T-helper 17 cell (primary cell): ENCODE results near the gene GALNT4. TPM values are rescaled to one million over a fixed set of nuclear protein-coding genes. Genes with fewer than 3 reads are reported as not detected.

Source experiments
- ATAC-seq: fragments of 150-1000 bp; cut with Tn5 transposase; 2 replicates; pipeline ENCODE4 v1.10.0; 2021; ENCODE audit warnings: mild to moderate bottlenecking, moderate library complexity
- DNase-seq, 3 donors: peaks; one replicate each; pipeline versions ENCODE4 v3.0.0 to v3.0.0-alpha.2; 2020 to 2021
- H3K9me3 ChIP-seq: one replicate; pipeline ENCODE4 v1.7.0; 2013; ENCODE audit warnings: low read length, mild to moderate bottlenecking; ENCODE audit not compliant: control insufficient read depth, poor library complexity, severe bottlenecking
- H3K27ac Mint-ChIP-seq: one replicate; pipeline ENCODE4 v1.8.0; 2022; ENCODE audit warnings: mild to moderate bottlenecking, moderate library complexity, mixed read lengths
- H3K27me3 Mint-ChIP-seq: one replicate; pipeline ENCODE4 v1.8.0; 2022; ENCODE audit warnings: mixed read lengths
- H3K36me3 Mint-ChIP-seq: one replicate; pipeline ENCODE4 v1.8.0; 2022; ENCODE audit warnings: low read depth, mixed read lengths
- H3K4me1 Mint-ChIP-seq: one replicate; pipeline ENCODE4 v1.8.0; 2022; ENCODE audit warnings: mild to moderate bottlenecking, mixed read lengths
- H3K4me3 Mint-ChIP-seq: one replicate; pipeline ENCODE4 v1.8.0; 2022; ENCODE audit warnings: mild to moderate bottlenecking, moderate library complexity, mixed read lengths
- total RNA-seq, 4 donors: library from RNA in 2 of 4; stranded (reverse) in 2 of 4; gene quantifications; one replicate each; pipeline ENCODE4 v1.2.3 and lab custom pipeline; 2022 to 2026

The GALNT4 gene
- total RNA-seq (10 to 100 TPM in 1 of 2 donors, 1 to 10 TPM in 1; 9.0 to 13.2 TPM), total RNA-seq (lab: John Stamatoyannopoulos, UW) (1.0 to 1.1 reads per million in 2 donors)

DNA sequence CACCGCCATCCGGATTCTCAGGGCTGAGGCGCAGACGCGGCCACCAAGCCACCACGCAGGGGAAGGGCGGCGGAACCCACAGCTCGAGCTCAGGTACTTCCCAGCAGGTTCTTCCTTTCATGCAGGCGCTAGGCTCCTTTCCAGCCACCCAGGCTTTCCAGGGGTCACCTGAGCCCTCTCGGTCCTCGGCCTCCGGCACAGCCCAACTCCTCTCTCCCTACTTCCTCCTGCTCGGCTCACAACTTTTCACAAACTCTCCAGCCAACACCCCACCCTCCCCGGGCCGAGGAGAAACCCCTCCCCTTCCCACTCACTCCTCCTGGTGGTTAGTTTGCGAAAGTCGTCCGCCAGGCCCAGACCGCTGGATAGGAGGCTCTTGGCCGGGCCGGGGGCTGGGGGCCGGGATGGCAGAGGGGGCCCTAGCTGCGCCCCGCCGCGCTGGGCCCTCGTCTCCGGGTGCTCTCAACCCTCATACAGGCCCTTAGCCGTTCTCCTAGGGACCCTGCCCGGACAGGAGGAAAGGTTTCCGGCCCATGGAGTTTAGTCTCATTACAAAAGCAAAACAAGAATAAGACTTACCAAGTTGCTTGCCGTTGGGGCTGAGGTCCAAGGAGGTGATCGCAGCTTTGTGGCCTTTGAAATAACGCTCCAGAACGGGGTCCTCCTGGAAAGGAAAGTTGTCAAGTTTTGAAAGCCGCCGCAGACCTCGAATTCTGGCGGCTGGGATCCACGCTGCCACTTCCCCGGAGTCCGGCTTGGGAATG is at the start of gene GALNT4:
Gene GALNT4 (minus strand): TSS at position 256 of the 764 bp plus-strand sequence. CDS start 247 bp downstream, at position 9.
- DNase-seq, result peak; percentile 58 to 64 (median 62)
- Mint-ChIP-seq H3K27me3 (no peaks in the 10 kb centered on the region), H3K36me3 (peaks cover 2% of the 10 kb centered on the region), H3K4me1 (peaks cover 40% of the 10 kb centered on the region), H3K27ac (peak within 1 kb of the TSS; percentile 88), H3K4me3 (peak within 1 kb of the TSS; percentile 95)
- ATAC-seq, result peak; percentile 80
- no peaks in the 10 kb centered on the region for H3K9me3 ChIP-seq

DNA sequence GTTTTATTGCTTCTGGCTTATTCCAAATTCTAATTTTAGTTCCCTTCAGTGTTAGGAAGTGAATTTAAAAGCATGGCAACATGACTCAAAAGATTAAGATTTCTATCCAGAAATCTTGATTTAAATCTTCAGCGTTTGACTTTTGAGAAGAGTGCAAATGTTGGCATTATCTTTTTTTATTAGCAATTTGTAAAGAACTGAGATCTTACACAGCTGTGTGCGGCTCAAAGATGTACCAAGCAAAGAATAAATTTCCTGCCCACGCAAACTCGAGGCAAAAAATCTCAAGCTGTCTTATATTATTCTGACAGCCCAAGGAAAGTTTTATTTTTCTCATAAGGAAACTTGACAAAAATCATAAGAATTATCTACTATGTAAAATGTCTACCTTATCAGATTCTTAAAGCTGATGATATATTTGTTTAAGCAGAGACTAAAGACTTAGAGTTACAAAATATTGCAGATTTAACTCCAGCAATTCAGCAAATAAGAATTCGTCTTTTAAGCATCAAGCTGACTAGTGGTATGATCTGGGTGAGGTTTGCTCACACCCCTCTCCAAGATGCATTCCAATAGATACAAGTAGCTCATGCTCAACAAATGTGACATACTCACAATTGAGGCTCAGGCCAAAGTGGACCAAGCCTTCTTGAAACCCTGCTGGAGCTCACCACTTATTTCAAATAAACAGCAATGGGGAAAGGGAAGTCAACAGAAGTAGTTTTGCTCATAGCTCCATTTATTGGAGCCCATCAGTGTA is 48.6 kb upstream of the GALNT4 start:
- H3K4me1 Mint-ChIP-seq, result no peaks in the 10 kb centered on the region
- H3K9me3 ChIP-seq, result no peaks in the 10 kb centered on the region
- DNase-seq (no peak), ATAC-seq (no peak)
- no peaks in the 10 kb centered on the region for H3K27me3 Mint-ChIP-seq
- no peak overlapping the region for H3K4me3 Mint-ChIP-seq
- no peaks in the 10 kb centered on the region for H3K36me3 Mint-ChIP-seq
- no peak overlapping the region for H3K27ac Mint-ChIP-seq

DNA sequence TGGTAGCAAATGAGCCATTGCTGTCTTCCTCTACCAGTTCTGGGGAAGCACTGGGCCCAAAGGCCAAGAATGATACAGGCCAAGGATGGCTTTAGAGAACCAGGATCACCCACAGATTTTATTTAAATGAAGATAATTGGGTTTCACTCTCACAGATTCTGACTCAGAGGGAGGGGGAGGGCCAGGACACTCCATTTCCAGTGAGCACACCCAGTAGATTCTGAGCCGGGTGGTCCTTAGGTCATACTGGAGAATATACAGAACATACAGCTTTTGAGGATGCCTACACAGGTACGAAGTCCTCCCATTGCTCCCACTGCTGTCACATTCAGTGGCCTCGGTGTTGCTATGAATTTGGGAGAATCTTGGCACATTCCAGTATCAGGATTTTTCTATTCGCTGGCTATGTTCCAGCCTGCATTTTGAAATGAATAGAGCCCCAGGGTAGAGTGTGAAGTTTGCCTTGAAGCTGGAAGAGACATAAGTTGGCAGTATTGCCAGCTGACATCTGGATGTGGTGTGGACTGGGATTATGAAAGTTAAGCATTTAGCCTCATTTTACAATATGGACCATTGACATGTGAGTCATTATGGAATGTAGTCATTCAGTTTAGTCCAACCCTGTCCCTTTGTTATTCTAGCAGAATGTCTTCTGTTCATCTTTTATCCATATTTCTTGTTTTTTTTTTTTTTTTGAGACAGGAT is 47.0 kb upstream of the GALNT4 start:
- DNase-seq (no peak), ATAC-seq (no peak)
- H3K4me1 Mint-ChIP-seq, result no peaks in the 10 kb centered on the region
- no peak overlapping the region for H3K4me3 Mint-ChIP-seq
- H3K27ac Mint-ChIP-seq, result no peak overlapping the region
- H3K27me3 Mint-ChIP-seq, result no peaks in the 10 kb centered on the region
- H3K36me3 Mint-ChIP-seq, result peaks cover 3% of the 10 kb centered on the region
- H3K9me3 ChIP-seq, result no peaks in the 10 kb centered on the region

DNA sequence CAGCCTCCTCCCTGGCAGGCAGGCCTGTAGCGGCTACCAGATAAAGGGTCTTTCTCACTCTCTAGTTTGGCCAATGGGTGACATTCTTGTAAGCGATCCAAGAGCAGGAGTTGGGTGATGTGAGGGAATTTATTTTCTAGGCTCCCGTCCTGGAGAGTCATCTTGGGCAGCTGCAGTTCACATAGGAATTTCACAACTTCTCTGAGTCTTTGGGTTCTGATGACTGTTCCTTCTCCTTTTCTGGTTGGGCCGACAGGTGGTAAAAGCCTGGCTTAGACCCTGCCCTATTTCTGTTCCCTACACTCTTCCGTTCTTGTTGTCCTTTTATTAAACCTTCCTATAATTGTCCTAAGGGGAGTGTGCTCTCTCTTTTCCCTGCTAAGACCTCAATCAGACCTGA is 43.9 kb upstream of the GALNT4 start:
- DNase-seq (no peak), ATAC-seq (no peak)
- no peaks in the 10 kb centered on the region for H3K27me3 Mint-ChIP-seq
- no peak overlapping the region for H3K27ac Mint-ChIP-seq
- no peaks in the 10 kb centered on the region for H3K4me1 Mint-ChIP-seq
- no peak overlapping the region for H3K4me3 Mint-ChIP-seq
- H3K36me3 Mint-ChIP-seq, result peaks cover 3% of the 10 kb centered on the region
- no peaks in the 10 kb centered on the region for H3K9me3 ChIP-seq

DNA sequence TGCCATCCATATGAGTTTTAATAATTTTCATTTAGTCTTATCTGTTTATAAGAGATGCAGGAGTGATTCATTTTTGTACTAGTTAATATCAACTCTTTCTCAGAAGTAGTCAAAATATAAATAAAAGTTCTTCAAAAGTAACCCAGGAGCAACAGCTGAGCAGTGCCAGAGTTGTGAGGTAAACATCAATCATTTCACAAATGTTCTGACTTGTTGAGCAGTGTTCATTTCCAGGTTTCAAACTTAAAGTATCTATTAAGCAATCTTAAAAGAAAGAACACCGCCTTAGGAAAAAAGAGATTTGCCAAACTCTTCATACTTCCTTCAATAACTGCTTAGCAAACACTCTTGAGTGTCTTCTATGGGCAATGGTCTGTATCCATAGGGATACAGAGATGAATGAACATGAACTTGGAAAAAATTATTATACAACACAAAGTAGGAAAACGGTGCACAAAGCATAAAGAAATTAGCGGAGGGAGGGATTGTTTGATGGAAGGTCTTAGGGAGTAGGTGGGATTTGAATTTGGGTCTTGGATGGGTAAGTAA is 43.2 kb upstream of the GALNT4 start:
- DNase-seq (no peak), ATAC-seq (no peak)
- no peak overlapping the region for H3K4me3 Mint-ChIP-seq
- no peaks in the 10 kb centered on the region for H3K4me1 Mint-ChIP-seq
- no peaks in the 10 kb centered on the region for H3K9me3 ChIP-seq
- H3K27ac Mint-ChIP-seq, result no peak overlapping the region
- peaks cover 3% of the 10 kb centered on the region for H3K36me3 Mint-ChIP-seq
- no peaks in the 10 kb centered on the region for H3K27me3 Mint-ChIP-seq

DNA sequence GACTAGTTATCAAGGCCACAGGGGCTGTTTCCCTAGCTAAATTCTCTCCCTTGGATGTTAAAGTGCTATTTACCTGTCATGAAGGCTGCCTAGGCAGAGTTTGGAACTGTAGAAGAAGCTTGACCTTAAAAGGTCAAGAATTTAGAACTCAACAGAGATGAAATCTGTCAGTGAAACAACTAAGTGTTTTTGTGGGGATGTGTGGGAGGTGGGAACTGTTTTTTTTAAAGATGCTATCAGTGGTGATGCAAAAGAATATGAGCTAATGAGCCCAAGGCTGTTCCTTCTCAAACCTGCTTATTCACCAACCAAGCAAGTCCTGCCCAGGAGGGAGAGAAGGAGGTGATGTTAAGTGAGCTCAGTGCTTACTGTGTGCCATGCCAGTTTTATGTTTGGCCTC is 42.0 kb upstream of the GALNT4 start:
- DNase-seq, result no peak
- H3K4me3 Mint-ChIP-seq, result no peak overlapping the region
- no peaks in the 10 kb centered on the region for H3K27me3 Mint-ChIP-seq
- no peaks in the 10 kb centered on the region for H3K9me3 ChIP-seq
- peaks cover 3% of the 10 kb centered on the region for H3K36me3 Mint-ChIP-seq
- no peak overlapping the region for H3K27ac Mint-ChIP-seq
- no peaks in the 10 kb centered on the region for H3K4me1 Mint-ChIP-seq
- no peak for ATAC-seq

DNA sequence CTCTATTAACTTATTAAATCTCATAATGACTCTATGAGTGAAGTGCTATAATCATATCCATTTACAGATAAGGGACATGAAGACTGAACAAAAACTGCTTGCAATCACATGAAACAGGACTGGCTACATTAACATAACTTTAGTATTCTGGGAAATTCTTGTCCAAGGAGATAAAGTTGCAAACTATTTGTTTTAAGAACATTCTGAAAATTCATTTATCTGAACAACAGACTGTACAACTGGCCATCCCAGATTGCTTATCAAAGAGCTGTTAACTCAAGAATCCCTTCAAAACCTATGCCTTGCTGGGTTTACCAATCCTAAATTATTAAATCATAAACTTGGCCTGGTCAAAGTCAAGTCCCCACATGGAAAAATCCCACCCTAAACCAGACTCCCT is 40.4 kb upstream of the GALNT4 start:
- Mint-ChIP-seq H3K4me1 (no peaks in the 10 kb centered on the region), H3K36me3 (peaks cover 3% of the 10 kb centered on the region), H3K4me3 (no peak overlapping the region), H3K27ac (no peak overlapping the region), H3K27me3 (no peaks in the 10 kb centered on the region)
- ATAC-seq (no peak), DNase-seq (no peak)
- no peaks in the 10 kb centered on the region for H3K9me3 ChIP-seq

DNA sequence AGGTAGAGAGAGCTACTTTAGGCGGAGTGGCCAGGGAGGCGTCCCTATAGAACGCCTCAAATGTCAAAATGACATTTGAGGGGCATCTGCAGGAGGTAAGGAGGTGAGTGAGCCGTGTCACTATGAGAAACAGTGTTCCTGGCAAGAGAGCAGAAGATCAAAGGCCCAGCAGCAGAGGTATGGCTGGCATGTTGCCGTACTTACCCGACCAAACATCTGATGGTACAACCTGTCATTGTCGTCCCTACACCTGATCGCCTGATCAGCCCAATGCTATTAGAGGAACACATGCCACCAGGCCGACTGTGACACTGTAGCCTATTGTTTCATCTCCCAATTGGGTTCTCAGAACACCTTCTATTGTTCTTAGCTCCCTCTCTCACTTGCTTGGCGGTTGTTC is 35.2 kb upstream of the GALNT4 start:
- H3K9me3 ChIP-seq, result no peaks in the 10 kb centered on the region
- H3K27ac Mint-ChIP-seq, result no peak overlapping the region
- no peak overlapping the region for H3K4me3 Mint-ChIP-seq
- H3K4me1 Mint-ChIP-seq, result no peaks in the 10 kb centered on the region
- ATAC-seq (no peak), DNase-seq (no peak)
- no peaks in the 10 kb centered on the region for H3K27me3 Mint-ChIP-seq
- H3K36me3 Mint-ChIP-seq, result no peaks in the 10 kb centered on the region

DNA sequence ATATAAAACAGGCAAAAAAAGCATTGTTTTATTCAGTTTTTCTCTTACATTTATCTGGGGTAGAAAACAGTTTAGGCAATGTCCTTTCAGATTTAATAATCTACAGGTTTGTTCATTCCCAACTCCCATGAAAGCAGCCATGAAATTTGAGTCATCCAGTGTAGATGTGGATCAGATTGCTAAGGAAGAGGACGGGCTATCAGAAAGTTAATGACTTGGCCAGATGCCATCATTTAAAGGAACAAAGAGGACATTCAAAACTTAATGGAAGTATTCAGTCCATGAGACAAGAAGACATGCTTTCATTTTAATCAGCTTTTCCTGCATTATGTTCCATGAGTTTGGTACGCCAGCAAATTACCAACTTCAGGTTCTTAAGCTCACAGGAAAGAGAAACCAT is 32.4 kb upstream of the GALNT4 start:
- DNase-seq (no peak), ATAC-seq (no peak)
- no peaks in the 10 kb centered on the region for H3K4me1 Mint-ChIP-seq
- no peaks in the 10 kb centered on the region for H3K27me3 Mint-ChIP-seq
- H3K9me3 ChIP-seq, result no peaks in the 10 kb centered on the region
- no peak overlapping the region for H3K27ac Mint-ChIP-seq
- H3K36me3 Mint-ChIP-seq, result peaks cover 2% of the 10 kb centered on the region
- no peak overlapping the region for H3K4me3 Mint-ChIP-seq

DNA sequence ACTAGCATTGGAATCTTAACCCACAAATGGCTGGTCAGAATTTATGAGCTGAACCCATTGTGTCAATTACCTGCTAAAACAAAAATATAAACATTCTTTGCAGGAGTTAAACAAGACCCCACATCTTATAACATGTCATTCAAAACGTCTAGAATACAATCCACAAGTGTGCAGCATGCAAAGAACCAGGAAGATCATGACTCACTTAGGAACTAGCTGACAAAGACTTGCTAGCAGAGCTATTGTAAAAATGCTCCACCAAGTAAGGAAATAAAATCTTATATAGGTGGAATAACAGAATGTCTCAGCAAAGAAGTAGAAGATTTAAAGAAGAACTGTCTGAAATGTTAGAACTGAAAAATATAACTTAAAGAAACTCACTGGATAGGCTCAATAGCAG is 27.8 kb upstream of the GALNT4 start:
- Mint-ChIP-seq H3K27ac (no peak overlapping the region), H3K4me3 (no peak overlapping the region), H3K27me3 (no peaks in the 10 kb centered on the region), H3K36me3 (peaks cover 2% of the 10 kb centered on the region), H3K4me1 (no peaks in the 10 kb centered on the region)
- no peaks in the 10 kb centered on the region for H3K9me3 ChIP-seq
- DNase-seq (no peak), ATAC-seq (no peak)

DNA sequence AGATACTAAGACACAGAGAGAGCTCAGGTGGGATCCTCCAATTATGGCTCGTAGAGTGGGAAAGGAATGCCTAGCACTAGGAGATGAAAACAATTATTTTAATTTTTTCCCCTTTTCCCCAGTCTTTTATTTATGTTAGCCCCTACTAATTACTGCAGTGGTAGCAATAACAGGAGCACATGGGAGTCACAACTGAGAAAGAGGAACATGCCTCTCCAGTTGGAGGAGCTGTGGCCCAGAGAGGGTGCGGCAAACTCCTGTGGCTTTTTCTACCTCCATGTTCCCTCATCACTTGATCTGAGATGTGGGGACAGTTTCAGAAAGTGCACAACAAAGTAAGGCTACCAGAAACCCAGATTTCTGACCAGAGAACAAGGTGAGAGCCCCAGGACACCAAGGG is 27.2 kb upstream of the GALNT4 start:
- ATAC-seq (no peak), DNase-seq (no peak)
- Mint-ChIP-seq H3K4me3 (no peak overlapping the region), H3K27me3 (no peaks in the 10 kb centered on the region), H3K27ac (no peak overlapping the region), H3K36me3 (peaks cover 2% of the 10 kb centered on the region), H3K4me1 (no peaks in the 10 kb centered on the region)
- H3K9me3 ChIP-seq, result no peaks in the 10 kb centered on the region

DNA sequence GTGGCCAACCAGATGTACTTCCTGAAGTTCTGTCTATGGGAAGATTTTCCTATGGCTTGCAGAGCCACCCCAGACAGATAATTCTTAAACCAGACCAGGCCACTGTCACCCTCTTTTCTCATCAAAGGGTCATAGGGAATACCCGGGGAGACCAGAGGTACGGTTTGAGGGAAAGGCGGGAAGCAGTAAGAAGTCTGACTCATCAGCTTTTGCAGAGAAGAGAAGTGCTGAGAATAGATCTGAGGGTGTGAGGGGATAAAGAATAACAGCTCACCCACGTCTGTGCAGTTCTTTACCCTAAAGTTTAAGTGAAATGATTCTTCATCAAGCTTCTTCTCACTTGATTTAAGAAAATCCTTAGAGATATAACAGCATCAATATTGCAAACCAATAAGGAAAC is 22.5 kb upstream of the GALNT4 start:
- Mint-ChIP-seq H3K27ac (no peak overlapping the region), H3K4me3 (no peak overlapping the region), H3K27me3 (no peaks in the 10 kb centered on the region), H3K4me1 (peaks cover 11% of the 10 kb centered on the region), H3K36me3 (no peaks in the 10 kb centered on the region)
- ATAC-seq (no peak), DNase-seq (no peak)
- H3K9me3 ChIP-seq, result no peaks in the 10 kb centered on the region

DNA sequence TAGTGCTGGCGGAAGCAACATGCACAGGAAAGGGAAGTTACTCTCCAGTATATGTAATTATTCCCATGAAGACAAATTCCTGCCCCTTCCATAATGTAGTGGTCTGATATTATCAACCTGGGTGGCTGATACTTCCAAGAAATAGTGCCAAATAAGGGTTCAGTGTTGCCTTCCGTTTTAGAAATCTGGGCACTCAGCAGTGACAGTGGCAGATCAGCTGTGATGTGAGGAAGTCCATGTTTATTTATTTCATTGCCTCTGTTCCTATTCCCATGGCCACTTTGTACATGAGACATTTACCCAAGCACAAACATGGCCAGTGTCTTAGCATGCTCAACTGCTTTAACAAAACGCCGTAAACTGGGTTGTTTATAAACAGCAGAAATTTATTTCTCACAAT is 21.6 kb upstream of the GALNT4 start:
- ATAC-seq (no peak), DNase-seq (no peak)
- no peaks in the 10 kb centered on the region for H3K27me3 Mint-ChIP-seq
- peaks cover 14% of the 10 kb centered on the region for H3K4me1 Mint-ChIP-seq
- no peak overlapping the region for H3K27ac Mint-ChIP-seq
- H3K4me3 Mint-ChIP-seq, result no peak overlapping the region
- no peaks in the 10 kb centered on the region for H3K9me3 ChIP-seq
- peaks cover 2% of the 10 kb centered on the region for H3K36me3 Mint-ChIP-seq
